Fibroblast of skin of right biceps (primary cell): ENCODE results near the gene LCN2.

Experiments used
- DNase-seq: peaks from one replicate; pipeline ENCODE4 v3.0.0-alpha.2; 2013

The LCN2 gene

DNA sequence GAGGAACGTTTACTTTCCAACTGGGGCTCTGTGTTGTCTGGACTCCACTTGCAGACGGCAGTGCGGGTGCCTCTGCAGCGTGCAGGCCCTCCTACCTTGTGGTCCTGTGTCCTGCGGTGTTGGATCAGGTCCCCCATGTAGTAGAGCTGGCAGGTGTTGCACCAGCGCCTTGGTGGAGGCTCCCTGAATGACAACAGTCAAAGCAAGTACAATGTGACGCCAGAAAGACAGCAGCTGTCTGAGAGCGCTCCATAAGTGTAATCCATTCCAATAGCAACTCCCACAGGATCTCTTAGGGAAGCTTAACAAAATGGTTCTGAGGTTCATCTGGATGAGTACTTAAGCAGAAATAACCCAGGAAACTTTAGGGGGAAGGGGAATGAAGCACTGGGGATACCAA lies 20.7 kb downstream of the LCN2 start:
- DNase-seq = no peak

DNA sequence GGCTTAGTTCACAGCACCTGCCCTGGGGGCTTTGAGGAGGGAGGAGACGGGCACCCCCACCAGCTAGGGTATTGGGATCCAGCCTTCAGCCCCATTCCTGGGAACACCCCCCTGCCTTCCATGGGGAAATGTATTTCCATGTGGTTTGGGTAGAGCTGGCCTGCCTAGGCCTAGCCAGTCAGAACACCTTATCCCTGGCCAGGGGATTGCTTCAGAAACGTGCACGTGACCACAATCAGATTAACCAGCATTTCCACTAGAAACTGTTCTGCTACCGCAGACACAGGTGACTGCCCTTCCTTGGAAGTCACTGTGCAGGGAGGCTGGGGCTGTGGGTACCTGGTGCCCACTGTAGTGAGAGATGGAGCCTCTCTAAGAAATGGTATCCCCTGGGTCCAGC lies 24.8 kb downstream of the LCN2 start:
- no peak for DNase-seq

DNA sequence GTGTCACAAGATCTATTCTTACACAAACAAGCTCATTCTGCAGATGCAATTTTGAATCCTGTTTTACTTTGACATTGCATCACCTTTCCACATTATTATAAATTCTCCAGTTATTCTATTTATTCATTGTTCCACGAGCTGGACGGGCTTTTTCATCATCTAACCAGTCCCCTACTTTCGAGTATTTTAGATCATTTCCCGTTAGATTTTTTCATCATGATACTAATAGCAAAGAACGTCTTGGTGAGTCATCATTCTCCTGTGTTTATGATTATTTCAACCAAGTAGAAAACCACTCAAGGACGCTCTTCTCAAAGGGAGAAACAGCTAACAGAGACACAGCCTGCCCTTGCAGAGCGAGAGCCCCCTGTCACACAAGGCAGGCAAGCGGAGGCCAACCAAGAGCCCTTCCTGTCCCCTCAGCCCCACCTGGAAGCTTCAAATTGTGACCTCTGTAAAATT lies 25.9 kb downstream of the LCN2 start:
- DNase-seq = peak; percentile 44

DNA sequence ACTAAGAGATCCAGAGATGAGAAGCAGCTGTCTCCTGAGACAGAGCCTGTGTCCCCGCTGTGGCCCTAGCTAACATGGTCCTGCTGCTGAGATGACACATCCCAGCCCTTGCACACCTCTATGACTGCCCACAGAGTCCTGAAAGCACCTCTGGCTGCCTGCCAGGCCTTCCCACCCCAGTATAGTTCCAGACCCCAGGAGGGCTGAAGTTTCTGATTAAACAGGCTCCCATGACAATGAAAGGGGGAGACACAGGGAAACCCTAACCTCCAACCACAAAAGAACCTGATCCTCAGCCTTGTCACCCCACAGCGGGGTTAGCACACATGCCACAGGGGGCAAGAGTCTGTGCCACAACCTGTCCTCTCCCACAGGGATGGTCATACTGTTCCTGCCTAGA lies 26.5 kb downstream of the LCN2 start:
- DNase-seq = no peak

DNA sequence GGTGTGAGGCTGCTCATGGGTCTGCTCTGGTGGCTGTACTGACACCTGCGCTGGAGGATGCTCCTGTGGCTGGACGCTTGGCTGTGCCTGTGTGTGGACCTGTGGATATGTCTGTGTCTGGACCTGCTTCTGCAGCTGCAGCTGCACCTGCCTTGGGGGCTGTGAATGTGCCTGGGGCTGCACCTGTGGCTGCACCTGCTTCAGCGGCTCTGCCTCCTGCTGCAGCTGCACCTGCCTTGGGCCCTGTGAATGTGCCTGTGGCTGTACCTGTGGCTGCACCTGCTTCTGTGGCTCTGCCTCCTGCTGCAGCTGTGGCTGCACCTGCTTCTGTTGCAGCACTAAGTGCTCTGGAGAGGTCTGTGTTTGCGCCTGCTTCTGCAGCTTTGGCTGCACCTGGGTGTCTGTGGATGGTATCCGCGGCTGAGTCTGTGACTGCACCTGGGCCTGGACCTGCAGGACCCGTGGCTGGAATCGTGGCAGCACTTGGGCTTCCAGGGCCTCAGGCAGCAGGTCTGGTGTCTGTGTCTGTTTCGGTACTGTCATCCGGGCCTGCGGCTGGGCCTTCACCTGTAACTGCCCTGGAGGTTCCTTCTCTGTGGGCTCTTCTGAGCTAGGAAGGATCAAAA lies 29.7 kb downstream of the LCN2 start:
- DNase-seq = no peak

DNA sequence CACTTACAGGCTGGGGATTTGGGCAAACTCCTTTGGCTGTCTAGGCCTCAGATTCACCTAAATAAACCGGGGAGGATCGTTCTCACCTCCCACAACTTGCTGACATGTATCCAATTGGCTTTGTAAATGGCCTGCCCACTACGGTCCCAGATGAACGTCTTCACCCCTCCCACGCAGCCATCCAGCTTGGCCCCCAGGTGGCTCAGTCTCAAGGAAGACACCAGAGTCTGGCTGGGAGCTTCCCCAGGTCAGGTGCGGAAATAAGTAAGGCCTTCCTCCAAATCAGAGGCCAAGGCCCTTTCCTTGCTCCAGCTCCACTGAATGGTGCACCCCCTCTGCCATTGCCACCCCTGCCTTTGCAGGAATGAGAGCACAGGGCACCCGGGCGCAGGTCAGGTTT lies 30.7 kb downstream of the LCN2 start:
- DNase-seq = no peak

DNA sequence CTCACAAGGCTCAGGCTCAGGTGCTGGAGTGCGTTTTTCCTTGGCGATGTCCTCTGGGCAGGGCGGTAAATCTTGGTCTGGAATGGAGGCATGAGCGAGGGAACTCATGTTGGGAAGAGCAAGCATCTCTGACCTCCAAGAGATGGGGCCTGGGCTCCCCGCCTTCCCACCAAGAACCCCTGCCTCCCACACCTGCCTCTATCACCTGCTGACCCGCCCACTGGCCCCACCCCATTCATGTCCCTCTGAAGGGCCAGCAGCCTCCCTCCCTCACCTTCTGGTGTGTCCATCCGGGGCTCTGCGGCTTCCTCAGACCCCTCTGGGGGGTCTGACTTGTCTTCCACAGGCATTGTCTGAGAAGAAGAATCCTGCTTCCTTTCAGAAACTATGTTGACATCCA lies 31.2 kb downstream of the LCN2 start:
- DNase-seq = no peak

DNA sequence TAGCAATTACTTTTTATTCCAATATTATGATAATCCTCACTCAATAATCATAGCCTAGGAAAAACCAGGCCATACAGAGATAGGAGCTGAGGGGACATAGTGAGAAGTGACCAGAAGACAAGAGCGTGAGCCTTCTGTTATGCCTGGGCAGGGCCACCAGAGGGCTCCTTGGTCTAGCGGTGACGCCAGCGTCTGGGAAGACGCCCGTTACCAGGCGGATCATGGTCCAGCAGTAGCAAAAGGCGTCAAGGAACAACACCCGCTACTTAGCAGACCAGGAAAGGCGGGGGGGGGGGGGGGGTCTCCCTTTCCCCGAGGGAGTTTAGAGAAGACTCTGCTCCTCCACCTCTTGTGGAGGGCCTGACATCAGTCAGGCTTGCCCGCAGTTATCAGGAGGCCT lies 32.2 kb downstream of the LCN2 start:
- DNase-seq = peak; percentile 39

DNA sequence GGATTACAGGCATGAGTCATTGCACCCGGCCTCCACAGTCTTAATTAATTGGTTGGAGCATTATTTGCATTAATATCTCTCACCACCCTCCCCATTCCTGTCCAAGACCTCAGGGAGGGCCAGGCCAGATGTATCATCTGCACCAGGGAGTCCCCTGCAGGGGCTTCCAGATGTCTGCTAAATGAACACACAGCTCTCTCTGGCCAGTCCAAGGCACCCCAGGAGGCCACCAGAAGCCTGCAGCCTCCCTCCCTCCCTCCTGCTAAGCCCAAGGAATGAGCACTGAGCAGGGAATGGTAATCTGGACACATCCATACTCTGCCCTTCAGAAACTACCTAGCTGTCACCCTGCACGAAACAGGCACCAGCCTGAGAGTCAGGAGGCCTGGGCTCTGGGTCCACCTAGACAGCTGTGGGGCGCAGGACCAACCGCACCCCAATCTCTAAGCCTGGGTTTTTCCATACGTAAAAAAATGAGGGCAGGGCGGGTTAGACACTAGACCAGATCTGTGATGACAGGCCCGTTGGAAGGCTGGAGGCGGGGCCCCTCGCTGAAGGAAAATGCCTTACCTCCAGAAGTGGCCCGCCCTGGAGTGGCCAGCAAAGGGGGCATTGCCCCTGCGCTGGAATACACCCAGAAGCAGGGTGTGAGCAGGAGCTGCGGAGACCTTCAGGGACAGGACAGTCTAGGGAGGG lies 33.8 kb downstream of the LCN2 start:
- DNase-seq = no peak

DNA sequence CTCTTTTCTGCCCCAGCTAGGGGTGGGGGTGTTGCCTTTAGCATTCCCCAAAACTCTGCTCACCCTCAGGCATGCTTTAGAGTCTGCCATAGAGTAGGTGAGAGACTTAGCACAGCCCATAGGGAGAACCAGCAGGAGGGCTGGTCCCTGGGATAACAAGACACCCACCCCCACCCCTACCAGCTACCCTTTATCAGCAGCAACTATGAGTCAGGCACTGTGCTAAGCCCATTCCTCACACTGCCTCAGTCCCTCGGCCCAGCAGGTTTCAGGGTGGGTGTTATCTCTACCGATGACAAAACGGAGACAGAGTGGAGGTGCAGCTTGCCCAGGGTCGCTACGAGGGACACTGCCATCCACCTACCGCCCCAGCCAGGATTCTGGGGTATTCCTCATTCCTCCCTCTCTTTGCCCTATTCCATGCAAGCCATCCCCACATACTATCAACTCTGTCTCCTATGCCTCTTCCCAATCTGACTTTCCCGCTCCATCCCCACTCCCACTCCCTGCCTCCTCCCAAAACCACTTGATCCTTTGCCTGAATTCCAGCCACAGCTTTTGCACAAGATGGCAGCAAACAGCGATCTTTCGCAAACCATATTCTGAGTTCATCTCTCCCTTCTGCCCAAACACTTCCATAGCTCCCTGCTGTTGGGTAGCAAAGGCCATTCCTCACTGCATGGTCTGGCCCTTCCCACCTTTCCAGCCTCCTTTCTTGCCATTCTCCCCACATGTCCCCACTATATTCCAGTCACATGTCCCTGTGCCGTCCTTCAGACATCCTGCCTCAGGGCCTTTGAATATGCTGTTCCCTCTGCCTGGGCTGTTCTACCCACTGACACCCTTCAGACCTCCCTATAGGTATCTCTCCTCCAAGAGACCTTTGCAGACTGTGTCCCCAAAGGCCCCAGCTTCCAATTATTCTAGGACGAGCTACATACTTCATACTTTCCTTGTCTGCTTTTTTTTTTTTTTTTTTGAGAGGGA lies 37.0 kb downstream of the LCN2 start:
- no peak for DNase-seq

DNA sequence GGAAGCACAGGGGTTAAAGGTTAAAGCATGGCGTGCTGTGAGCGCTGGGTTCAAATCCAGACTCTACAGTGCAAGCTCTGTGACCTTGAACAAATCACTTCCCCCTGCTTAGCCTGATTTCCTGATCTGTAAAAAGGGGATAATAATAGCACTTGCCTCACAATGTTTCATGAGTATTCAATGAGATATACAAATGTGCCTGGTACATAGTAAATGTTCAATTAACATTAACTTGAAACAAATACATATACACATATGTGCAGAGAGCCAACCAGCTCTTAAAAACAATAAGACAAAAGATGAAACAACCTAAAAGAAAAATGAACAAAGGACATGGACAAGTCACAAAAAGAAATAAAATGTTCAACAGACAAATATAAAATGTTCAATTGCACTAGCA lies 38.1 kb downstream of the LCN2 start:
- DNase-seq = no peak

DNA sequence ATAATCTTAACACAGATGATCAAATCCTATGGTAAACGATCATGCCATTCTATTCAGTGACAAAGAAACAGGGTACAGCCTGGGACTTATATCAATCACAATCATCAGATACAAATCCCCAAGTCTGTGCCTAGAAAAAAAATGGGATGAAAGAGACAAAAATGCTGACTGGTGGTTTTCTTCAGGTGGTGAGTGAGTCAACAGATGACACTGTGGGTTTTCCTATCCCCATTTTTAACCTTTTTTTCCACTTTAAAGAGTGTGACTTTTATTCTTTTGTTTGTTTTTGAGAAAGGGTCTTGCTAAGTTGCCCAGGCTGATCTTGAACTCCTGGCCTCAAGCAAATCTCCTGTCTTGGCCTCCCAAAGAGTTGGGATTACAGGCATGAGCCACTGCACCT lies 39.0 kb downstream of the LCN2 start:
- no peak for DNase-seq

DNA sequence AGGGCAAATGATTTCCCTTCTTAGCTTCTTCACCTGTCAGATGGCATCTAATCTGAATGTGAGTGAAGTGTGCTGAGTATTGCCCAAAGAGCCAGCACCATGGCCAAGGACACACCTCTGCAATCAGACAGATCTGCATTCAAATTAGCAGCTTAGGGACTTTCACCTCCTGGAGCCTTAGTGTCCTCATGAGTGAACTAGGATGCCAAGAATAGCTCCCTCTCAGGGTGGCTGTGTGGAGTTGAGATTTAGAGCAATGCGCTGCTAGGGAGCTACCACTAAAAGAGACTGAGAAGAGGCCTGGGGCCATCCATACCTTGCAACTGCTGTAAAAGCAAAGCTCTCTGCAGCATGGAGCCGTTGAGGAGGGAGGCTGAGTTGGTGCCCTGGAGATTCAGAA lies 40.8 kb downstream of the LCN2 start:
- DNase-seq = no peak

DNA sequence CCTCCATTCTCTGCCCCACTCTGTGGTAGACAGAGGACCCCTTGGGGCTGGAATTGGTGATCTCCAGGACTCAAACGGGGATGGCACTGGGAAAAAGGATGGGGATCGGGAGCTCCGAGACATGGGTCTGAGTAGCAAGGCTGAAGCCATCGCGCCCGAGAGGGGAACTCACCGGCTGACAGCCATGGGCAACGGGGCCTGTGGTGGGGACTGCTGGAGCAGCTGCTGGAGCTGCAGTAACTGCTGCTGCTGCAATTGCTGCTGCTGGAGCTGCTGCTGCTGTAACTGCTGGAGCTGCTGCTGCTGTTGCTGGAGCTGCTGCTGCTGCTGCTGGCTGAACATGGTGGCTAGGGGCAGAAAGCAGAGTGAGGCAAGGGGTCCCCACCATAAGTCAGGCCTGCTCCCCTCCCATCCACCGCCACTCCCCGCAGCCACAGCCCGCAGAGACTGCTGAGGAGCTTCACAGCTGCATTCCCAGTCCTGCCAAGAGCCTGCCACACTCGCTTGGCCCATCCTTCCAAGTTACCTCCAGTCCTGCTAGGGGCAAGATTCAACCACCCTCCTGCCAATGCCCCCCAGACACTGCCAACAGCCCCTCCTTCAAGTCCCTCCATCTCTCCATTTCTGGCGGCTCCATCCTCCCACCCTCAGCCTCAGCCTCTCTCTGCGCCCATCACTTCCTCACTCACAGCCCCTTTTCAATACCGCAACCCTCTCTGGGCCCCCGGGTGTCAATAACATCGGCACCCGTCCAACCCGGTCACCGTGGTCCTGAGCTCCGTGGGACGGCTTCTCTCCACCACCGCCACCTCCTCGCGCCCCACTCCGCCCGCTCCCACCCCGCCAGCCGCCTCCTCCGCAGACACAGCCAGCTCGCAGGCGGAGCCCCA lies 41.5 kb downstream of the LCN2 start:
- no peak for DNase-seq

DNA sequence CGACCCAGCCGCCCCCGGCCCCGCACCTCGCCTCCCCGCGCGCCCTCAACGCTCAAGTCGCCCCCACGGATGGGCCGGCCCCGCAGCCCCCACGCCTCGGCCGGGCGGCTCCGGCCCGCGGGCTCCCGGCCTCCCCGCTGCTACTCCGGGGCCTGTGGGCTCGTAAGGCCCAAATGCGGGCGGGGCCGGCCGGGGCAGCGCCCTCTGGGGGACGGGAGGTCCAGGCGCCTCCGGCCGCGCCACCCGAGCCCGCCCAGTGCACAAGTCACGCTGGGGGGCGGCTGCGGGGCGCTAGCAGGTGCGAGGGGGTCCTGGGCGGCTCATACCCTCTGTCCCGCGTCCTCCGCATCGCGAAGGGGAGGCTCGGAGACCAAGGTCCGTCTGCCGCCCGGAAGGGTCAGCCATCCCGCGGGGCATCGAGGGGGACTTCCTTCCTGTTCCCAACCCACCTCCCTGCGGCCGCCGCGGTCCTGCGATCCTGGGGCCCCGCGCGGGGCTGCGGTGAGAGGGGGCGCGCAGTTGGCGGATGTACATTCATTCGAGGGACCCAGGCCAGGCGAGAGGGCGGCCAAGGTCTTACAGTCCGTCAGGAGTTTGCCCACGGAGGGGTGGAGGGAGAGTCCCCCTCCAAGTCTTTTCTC lies 42.3 kb downstream of the LCN2 start, which contains the start of gene CIZ1:
TSS of gene CIZ1 (minus strand) at position 167 of the 641 bp plus-strand sequence. CDS start 715 bp downstream, outside the sequence.
- DNase-seq = peak; percentile 80

DNA sequence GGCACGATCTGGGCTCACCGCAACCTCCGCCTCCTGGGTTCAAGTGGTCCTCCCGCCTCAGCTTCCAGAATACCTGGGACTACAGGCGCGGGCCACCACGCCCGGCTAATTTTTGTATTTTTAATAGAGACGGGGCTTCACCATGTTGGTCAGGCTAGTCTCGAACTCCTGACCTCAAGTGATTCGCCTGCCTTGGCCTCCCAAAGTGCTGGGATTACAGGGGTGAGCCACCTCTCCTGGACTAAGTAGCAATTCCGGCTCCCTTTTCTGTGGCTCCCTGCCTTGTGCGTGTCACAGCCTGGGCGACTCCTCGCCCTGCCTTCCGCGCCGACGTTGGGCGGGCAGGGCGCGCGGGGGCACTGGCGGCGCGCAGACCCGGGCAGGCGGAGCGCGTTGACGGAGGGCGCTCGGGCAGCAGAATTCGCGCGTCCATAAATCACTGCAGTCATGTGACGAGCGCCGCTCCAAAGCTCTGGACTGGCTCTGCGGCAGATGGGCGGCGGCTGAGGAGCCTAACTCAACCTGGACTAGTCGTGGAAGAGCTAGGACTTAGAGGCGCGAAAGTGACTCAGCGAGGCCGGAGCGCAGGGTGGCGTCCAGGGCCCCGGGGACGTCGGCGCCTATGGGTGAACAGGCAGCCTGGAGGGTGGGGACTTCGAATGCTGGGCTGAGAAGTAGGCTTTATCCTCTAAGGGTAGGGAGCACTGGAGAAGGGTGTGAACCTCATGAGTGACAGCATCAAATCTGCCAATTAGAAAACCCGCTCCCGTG lies 43.5 kb downstream of the LCN2 start:
- peak; percentile 91 for DNase-seq

DNA sequence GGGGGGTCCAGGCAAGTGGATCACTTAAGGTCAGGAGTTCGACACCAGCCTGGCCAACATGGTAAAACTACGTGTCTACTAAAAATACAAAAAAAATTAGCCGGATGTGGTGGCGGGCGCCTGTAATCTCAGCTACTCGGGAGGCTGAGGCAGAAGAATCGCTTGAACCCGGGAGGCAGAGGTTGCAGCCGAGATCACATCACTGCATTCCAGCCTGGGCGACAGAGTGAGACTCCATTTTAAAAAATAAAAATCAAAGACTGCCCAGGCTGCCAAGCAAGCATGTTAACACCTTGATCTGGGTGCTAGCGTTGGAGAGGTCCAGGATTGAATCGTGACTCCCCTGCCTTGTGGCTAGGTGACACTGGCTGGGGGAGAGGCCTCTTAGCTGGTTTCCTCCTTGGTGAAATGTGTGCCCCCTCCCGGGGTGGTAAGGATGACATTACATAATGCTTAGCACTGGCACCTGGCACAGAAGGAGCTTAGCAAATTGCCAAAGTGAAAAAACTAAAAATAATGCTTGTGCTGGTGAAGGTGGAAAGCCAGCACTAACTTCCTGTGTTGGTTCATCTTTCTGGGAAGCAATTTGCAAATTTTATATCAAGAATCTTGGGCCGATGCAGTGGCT lies 44.3 kb downstream of the LCN2 start:
- DNase-seq = no peak

DNA sequence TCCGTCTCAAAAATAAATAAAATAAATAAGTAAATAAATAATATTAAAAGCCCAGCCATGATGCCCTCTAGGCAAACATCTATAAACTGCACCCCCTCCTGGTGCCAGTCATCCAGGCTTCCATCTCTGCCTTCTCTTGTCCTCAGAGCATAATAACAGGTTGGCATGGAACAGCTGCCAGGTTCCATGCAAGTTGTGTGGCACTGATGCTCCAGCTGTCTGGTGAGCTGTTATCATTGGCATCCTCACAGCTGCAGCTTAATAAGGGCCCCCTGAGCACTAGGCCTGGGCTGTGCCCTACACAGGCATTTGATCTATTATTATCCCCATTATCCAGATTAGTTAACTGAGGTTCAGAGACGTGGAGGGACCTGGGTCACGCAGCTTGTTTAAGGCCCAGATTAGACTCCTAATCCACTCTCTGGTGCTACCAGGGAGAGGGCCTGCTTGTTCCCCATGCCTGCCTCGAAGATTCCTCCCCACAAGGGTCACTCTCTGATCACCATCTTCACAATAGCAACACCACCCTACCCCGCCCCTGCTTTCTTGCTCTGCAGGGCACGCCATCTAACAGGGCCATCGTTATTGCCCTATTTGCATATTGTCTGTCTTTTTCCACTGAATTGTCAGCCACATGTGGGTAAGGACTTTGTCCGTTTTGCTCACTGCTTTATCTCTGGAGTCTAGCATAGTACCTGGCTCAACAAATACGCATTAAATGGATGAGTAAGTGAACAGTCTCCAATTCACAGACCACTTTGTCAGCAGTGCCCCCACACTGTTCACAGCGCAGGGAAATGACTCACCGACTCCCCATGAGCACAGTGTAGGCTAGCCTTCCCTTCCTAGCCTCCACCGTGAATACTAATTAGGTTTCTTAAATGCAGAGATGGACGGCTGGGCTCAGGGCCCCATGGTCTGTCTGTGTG lies 52.5 kb downstream of the LCN2 start:
- DNase-seq = peak; percentile 76

DNA sequence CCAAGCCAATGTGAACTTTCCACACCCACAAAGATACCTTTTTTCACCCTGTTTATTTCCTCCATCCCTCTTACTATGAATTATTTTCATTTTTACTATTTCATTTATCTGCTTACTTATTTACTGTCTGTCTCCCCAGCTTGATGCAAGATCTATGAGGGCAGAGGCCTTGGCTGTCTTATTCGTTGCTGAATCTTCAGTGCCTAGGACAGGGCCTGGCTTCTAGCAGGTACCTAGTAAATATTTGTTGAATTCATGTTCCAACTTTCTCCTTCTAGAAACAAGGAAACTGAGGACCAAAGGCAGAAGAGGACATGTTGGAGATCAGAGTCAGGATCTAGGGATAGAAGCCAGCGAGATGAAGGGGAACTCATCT lies 53.4 kb downstream of the LCN2 start:
- DNase-seq = no peak
